Activated CD4-positive, CD25-positive, alpha-beta regulatory T cell (primary cell): Measurements from ENCODE around the gene CES5A.
"Not testable (repeated sequence)": the region's sequence is repeated elsewhere in the genome, so short reads cannot be mapped to it uniquely, and the experiment has no call there.

Source experiments
- DNase-seq, 4 experiments: peaks; one replicate each; lab custom pipeline; 2025; lab: John Stamatoyannopoulos, UW

The CES5A gene

DNA sequence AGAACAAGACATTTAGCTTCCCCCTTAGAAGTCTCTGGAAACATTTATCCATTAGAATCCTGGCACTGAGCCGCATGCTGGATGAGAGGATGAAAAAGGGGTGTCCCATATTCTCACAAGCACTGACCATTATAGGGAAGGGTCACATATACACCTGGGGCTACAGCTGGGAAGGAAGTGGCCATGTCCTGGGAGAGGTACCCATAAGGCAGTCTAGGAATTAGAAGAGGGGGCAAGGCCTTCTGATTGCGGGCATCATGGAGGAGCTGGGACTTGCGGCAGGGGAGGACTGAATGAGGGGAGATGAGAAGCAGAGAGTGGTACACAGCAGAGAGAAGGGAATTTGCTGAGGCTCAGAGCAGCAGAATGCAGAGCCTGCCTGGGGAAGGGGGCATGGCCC lies 45.9 kb downstream of the CES5A start:
- not testable (repeated sequence) for DNase-seq

DNA sequence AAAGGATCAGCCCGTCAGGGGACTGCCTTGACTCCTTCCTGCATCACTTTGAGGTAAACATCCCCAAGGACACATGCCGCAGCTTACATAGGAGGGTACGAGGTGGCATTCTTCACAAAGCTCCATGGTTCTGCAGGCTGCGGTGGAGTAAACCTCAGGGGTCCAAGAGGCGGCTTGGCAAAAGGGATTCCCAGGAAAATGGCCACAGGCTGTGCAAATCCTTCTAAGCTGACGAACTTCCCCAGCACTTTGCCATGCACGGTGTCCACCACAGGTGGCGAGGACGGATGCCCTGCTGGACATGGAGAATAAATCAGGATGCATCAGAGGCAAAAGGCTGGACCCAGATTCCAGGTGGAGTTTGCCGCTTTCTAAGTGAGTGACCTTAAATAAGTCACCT lies 46.5 kb downstream of the CES5A start:
- no peak for DNase-seq

DNA sequence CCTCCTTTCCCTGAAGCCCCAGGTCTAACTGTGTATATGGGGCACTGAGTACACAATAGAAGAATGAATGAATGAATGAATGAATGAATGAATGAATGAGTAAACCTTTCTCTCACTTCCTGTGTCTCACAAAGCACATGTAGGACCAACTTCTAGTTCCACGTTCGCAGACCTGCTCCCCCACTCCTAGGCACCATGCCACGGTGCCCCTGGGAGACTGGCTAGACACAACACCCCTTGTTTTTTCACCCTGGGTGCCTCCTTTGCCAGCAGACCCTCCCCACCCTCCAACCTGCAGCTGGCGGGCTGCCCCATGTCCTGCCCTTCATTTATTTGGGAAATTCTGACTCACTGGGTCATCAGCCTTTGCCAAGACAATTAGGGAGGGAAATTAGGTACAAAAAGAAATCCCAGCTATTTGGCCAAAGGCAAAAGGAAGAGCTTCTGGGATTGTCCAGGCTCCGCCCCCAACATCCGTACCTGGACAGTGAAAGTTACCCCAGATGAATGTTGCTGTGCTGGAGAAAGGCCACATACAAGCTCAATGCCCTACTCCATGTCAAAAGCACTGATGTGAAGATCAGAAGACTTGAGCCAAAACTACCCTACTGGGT lies 50.0 kb downstream of the CES5A start:
- DNase-seq = no peak

DNA sequence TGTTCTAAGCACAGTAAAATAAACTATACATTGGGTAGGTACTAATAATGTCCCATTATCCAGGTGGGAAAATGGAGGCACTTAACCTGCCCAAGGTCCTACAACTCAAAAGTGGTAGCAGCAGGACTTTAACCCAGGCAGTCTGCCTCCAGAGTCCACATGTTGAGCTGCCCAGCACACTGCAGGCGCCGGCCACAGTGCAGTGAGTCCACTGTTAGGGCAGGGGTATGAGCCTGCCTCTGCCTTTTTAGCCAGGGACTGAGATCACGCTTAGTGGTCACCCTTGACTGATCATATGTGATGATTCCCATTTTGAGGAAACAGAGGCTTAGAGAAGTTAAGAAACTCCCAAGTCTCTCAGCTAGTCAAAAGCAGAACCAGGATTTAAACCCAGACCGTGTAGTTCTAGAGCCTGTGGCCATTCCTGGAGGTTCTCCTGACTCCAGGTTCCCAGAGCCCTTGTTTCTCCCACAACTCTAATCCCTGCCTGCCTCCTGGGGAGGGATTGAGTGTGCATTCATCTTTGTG lies 50.6 kb downstream of the CES5A start:
- DNase-seq = no peak

DNA sequence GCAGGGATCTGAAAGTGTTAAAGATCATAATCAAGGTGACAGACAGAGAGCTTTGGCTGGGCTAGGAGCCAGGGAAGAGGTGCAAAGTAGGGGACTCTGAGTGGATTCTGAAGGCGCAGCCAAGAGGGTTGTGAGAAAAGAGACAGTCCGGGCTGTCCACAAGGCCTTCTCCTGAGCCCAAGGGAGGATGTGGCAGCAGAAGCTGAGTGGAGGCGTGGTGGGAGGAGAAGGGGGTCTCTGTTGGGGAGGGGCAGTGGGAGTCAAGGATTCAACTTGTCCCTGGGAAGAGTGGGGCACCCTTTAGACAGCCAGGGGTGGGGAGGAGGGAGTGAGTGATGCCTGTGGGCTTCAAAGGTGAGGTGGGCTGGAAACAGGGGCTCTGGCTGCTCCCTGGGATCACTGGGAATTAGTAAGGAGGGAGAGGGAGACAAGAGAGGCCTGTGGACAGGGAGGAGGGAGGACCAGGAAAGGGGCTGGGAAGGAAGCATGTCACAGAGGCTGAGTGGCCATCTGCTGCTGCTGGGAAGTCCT lies 52.8 kb downstream of the CES5A start:
- no peak for DNase-seq

DNA sequence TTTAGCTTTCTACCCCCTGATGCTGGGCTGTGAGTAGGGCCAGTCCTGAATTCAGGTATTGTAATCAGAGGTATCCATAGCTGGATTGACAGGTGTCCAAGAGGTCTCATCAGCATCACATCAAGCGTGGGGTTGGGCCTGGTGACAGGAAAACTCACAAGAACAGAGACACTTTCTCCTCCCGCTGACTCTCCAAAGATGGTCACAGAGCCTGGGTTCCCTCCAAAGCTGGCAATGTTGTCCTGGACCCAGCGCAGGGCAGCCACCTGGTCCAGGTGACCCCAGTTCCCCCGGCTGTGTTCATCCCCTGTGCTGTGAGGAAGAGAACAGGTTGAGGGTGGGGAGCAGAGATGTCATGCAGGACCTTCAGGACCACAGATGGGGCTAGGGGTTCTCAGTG lies 54.0 kb downstream of the CES5A start:
- DNase-seq = no peak

DNA sequence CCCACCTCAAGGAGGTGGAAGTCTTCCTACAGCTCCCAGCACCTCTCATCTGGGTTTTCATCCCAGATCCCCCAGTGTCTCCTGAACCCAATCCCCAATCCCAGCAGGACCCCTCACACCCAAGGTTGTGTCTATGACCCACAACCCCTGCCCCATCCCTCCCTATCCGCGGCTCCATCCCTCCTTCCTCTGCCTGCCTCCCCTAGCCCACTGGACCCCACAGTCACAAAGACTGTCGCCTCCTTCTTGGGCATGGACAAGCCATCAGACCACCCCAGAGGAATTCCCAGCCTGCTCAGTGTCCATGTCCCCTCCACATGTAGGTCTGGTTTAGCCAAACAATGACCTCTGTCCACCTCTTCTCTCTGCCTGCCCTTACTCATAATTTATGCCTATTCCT lies 54.6 kb downstream of the CES5A start:
- DNase-seq = no peak

DNA sequence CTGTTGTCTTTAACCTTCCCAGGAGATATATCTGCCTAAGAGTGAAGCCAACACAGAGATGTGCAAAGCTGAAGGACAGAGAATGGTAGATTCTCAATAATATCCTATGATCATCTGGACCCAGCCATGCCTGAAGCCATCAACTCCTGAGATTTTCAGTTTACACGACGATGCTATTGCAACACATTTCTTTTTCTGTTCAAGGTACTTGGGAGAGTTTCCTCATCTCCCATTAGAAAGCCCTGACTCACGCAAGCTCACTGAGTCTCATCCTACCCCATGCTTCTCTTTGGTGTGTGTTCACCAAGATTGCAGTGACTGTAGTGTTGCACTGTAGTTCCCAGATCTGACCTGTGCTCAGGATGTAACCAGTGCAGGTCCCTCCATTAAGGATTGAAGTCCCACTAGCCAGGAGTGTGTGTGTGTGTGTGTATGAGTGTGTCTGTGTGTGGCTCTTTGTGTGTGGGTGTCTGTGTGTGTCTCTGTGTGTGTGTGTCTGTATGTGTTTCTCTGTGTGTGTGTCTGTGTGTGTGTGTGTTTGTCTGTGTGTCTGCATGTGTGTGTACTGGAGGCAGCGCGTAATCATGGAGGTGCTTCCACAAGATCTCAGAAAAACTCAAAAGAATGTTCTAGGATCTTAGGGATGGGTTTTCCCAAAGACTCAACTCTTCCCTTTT lies 57.8 kb downstream of the CES5A start:
- no peak for DNase-seq

DNA sequence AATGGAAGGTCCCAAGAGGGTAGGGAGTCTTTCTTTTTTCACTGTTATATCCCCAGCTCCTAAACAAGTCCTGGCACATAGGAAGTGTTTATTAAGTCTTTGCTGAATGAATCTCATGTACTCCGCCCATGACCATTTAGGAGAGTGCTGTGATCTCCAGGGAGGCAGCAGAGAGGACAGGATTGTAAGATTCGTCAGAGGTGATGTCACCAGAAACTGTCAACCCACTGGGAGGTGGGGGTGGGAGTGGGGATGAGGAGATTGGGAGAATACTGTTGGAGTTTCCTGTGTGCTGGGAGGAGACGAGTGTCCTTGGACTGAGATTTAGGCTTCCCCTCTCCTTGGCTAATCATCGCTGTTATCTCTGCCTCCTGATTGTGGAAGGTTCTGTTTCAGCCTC lies 59.0 kb downstream of the CES5A start:
- DNase-seq = not testable (repeated sequence)

DNA sequence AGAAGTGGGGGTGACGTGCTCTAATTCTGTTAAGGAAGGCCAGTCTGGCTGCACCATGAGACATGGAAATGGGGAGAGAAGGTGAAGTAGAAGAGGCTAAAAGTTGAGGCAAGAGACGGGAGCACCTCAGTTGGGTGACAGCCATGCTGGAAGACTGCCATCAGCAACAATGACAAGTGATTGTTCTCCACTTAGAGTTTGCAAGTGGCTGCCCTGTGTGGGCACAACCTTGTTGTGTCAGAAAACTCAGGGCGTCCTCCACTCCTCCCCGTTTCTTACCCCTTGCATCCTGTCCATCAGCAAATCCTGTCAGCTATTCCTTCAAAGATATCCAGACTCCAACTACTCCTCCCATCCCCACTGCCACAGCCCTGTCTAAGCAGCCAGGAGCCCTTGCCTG lies 59.9 kb downstream of the CES5A start:
- no peak for DNase-seq

DNA sequence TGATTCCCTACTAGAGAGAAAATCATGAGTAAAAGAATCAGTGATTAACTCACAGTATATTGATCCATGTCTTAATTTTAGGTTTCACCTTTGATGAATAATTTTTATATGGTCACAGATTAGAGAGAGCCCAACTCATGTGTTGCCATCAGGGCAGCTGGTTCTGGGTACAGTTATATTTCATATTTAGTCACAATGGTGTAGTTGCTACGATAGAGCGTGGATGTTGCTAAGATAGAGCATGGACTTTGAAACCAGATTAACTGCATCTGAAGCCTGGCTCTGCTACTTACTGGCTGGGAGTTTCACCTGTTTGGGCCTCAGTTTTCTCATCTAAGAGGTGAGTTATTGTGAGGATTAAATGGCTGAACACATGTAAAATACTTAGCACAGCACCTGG lies 61.0 kb downstream of the CES5A start:
- not testable (repeated sequence) for DNase-seq

DNA sequence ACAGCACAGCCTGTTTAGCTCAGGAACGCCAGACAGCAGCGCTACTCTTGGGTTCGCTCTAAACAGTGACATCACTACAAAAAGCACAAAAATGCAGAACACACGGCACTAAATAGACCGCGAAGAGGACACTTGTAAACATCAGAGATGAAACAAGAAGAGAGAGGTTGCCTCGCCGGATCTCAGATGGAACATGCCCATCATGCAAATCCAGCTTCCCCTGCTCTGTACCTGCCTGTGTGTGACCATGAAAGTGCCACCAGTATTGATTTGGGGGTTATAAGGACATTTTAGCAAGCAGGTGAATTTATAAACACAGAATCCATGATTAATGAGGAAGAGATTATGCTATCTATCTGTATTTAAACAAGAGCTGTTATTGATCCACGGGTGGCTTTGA lies 61.4 kb downstream of the CES5A start:
- DNase-seq = not testable (repeated sequence)

DNA sequence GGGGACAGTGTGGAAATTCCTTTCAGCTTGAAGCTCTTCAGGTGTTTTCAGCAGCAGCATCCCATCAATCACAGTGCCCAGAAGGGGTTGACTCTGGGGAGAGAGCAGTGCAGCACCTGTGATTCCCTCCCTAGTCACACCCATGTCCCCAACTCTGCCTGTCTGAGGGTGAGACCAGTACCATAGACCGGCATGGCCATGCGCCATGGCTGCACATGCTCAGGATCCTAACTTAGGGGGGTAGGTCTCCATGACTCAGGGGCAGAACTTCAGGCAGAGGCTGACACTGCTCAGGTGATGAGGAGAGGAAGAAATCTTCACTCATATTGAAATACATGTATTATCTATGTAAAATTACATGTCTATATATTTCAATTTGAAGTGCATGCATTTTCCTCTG lies 62.2 kb downstream of the CES5A start:
- no peak for DNase-seq

DNA sequence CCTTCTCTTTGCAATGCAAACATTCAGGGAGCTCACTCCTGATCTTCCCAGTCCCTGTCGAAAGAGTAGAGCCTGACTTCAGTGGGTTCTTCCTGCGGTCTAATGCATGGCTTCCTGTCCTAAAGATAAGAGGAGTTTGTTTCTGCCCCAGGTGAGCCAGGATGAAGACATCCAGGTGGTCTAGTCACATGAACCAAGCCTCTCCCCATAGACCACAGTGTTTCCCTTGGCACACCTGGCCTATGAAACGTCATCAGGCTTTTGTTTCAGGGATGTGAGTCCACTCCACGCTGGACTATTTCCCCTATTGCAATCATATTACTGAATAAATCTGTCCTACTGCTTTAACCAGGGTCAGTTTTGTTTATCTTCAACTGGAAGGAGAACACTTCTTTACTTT lies 63.4 kb downstream of the CES5A start:
- DNase-seq = no peak

DNA sequence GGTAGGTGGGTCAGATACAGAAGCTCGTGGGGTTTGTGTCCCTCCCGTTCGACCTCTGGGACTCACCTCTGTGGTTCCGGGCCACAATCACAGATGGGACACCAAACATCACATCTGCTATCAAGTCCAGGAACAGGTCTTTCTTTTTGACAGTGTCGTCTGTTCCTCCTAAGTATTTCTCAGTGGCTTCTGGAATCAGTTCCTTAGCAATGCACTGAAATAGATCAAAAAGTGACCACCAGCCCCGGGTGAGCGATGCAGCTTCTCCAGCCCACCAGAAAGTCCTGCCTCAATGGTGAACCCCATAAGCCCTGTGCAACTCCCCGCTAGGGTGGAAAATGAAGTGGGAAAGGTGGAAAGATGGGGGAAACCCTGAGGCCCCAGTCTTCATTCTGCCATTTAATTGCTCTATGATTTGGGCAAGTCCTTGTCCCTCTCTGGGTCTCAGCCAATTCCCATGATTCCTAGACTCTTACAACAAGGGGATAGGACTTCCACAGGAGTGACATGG lies 64.7 kb downstream of the CES5A start:
- no peak for DNase-seq

DNA sequence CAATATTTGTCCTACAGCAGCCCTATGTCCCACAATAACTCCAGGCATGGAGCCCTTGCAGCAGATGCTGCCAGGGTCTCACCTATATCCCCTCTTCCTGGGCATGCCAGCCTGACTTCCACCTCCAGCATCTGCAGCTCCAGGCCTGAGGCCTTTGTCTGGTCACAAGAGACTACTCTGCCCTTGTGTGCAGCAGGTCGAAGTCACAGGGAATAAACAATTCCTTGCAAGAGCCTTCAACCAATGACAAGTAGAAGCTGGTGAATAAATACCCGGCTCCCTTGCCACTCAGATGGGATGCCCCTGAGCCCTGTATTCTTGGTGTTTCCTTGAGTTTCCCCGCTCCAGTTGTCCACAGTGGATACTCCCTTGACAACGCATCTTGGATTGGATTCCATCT lies 65.3 kb downstream of the CES5A start:
- no peak for DNase-seq

DNA sequence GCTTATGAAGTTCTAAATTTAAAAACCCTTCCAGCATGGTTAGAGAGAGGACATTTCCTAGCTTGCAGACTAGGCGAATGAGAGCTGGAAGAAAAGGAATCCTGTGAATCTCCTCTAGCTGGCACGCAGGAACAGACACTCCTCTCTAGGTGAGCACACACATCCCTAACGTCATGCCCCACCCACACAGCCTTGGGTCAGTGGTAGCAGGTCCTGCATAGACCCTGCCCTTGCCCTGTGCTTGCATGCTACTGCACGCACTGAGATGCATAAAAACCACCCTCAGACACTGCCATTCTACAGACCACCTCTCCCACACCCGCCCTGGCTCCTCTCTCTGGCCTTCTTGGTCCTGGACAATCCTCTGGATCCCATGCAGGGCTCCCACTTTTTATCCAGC lies 65.8 kb downstream of the CES5A start:
- DNase-seq = no peak

DNA sequence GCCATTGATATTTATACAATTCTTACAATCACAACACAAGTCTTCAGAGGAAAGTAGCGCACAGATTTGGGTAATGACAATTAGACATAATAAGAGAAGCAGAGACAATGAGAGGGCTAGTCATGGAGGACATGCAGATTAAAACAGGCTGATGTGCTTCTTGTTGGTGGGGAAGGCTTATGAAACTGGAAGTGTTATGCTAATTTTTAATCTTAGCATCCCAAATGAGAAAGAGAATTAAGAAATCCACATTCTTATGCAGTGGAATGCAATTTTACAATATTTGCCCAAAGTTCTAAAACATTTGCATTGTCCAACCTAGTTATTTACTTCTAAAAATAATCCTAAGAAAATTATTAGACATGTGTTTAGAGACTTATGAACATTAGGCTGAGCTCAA lies 66.9 kb downstream of the CES5A start:
- DNase-seq = not testable (repeated sequence)

DNA sequence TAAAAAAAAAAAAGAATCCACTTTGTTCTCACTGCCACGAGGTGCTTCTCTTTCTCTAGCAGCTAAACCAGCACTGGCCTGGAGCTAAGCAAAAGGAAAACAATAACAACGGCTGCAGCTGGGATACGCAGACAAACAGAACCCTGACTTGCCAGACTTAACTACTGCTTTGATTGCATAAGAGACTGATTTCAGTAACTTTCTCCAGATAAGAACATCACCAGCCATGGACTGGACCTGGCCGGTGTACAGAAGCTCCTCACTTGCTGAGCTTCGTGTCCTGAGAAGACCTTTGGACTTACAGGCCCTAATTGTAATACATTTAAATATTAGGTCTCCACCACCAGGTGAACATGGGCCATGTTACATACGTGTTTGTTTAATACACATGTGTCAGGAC lies 70.1 kb downstream of the CES5A start:
- DNase-seq = not testable (repeated sequence)

DNA sequence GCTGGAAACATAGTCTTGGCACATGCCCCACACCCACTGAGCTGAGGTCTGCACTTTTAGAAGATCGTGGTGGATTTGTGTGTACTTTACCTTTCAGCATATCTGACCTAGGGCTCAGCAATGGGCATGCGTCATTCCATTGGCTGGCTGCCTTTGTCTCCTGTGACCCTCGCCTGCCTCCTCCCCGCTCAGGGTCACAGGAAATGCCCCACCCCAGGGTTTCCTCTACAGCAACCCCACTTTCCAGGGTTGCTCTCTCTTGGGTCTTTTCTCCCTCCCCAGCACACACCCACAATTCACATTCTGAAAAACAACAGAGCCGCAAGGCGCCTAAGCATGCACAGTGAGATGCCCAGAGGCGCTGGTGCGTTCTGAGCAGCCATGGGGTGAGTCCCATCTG lies 71.5 kb downstream of the CES5A start:
- DNase-seq = not testable (repeated sequence)
